NCI-H526 (cell line): Measurements from ENCODE around the gene HLA-DMB.

Experiments
- DNase-seq, 2 experiments: peaks; one replicate each; lab custom pipeline; 2025; lab: John Stamatoyannopoulos, UW

The HLA-DMB gene

GRCh38 chr6:32940656-32941213 lies at the start of gene HLA-DMB:
TSS of gene HLA-DMB (minus strand) at chr6:32941028. CDS start at chr6:32940807, 221 bp downstream.
- peak; percentile 79 to 88 for DNase-seq

- DNase-seq, result no peak
Observed at GRCh38 chr6:32989368-32989767, 48.5 kb upstream of the HLA-DMB start.

GRCh38 chr6:32984622-32985389 lies 44.0 kb upstream of the HLA-DMB start:
- DNase-seq, result peak; percentile 93 to 97

GRCh38 chr6:32983964-32984621 lies 43.3 kb upstream of the HLA-DMB start:
- DNase-seq, result no peak

- DNase-seq, result no peak
Observed at GRCh38 chr6:32983493-32983848, 42.6 kb upstream of the HLA-DMB start.

GRCh38 chr6:32982702-32983492 lies 42.1 kb upstream of the HLA-DMB start:
- DNase-seq, result no peak

GRCh38 chr6:32982084-32982701 lies 41.4 kb upstream of the HLA-DMB start:
- DNase-seq, result no peak

- no peak for DNase-seq
Observed at GRCh38 chr6:32980488-32981038, 39.7 kb upstream of the HLA-DMB start.

GRCh38 chr6:32979720-32980487 lies 39.1 kb upstream of the HLA-DMB start:
- DNase-seq, result no peak

GRCh38 chr6:32977953-32978324 lies 37.1 kb upstream of the HLA-DMB start:
- no peak for DNase-seq

- no peak for DNase-seq
Observed at GRCh38 chr6:32977272-32977952, 36.6 kb upstream of the HLA-DMB start.

GRCh38 chr6:32976334-32977069 lies 35.7 kb upstream of the HLA-DMB start:
- DNase-seq, result no peak

GRCh38 chr6:32975886-32976285 lies 35.1 kb upstream of the HLA-DMB start:
- DNase-seq, result no peak

GRCh38 chr6:32974541-32975308 lies 33.9 kb upstream of the HLA-DMB start:
- no peak for DNase-seq

GRCh38 chr6:32974016-32974333 lies 33.1 kb upstream of the HLA-DMB start:
- peak in 1 of 2 experiments; percentile 21 for DNase-seq

- peak in 1 of 2 experiments; percentile 51 for DNase-seq
Observed at GRCh38 chr6:32973144-32974015, 32.6 kb upstream of the HLA-DMB start.

- no peak for DNase-seq
Observed at GRCh38 chr6:32972353-32973143, 31.7 kb upstream of the HLA-DMB start.
